T-cell (primary cell): ENCODE measurements around the gene FOXI1. TPM values are rescaled to one million over a fixed set of nuclear protein-coding genes. Genes with fewer than 3 reads are reported as not detected.

Experiments used
- ATAC-seq, 4 experiments: fragments of 200-7000 bp in 3 of 4; fragments of 150-1000 bp in 1 of 4; cut with Tn5 transposase; replicated peaks in 1 of 4; 1 replicate in 3 of 4; 2 replicates in 1 of 4; pipeline ENCODE4 v1.10.0; 2021; ENCODE audit warnings: moderate library complexity in 3 of 4, mild to moderate bottlenecking in 2 of 4, moderate number of reproducible peaks in 1 of 4
- CTCF ChIA-PET, 2 donors: fragments of 300-600 bp; sonication (Branson Sonifier 250); formaldehyde crosslinking; loops; one replicate each; lab custom pipeline; 2022; ENCODE audit warnings: antibody characterized with exemption in 2 of 2; lab: Charles Lee
- POLR2A ChIA-PET, 2 donors: fragments of 300-600 bp; sonication (Branson Sonifier 250); formaldehyde crosslinking; loops; one replicate each; lab custom pipeline; 2022; ENCODE audit warnings: antibody characterized with exemption in 2 of 2; lab: Charles Lee
- DNase-seq, 35 experiments: peaks; one replicate each; pipeline versions ENCODE4 v3.0.0 to v3.0.0-alpha.2; 2013 to 2023
- H3K27ac ChIP-seq: one replicate; pipeline ENCODE4 v1.5.1; 2013; ENCODE audit warnings: low read length
- H3K27me3 ChIP-seq, 2 experiments: replicated peaks in 1 of 2; 1 replicate in 1 of 2; 2 replicates in 1 of 2; pipeline versions ENCODE4 v1.6.1 to v1.7.0; 2013; ENCODE audit warnings: low read length in 1 of 2, mixed read lengths in 1 of 2; ENCODE audit not compliant: control insufficient read depth in 2 of 2, insufficient read depth in 2 of 2; ENCODE audit errors: extremely low read depth in 1 of 2
- H3K36me3 ChIP-seq, 2 donors: 1 replicate in 1 of 2; 2 replicates in 1 of 2; pipeline versions ENCODE4 v1.6.1 to v1.7.0; 2013; ENCODE audit warnings: low read length in 1 of 2; ENCODE audit not compliant: control insufficient read depth in 2 of 2, insufficient read depth in 1 of 2; ENCODE audit errors: extremely low read depth in 1 of 2
- H3K4me1 ChIP-seq, 2 experiments: 1 replicate in 1 of 2; 2 replicates in 1 of 2; pipeline versions ENCODE4 v1.6.1 to v1.7.0; 2013; ENCODE audit warnings: low read length in 2 of 2, mixed read lengths in 1 of 2; ENCODE audit not compliant: insufficient read depth in 2 of 2, control insufficient read depth in 1 of 2; ENCODE audit errors: extremely low read depth in 1 of 2
- H3K4me3 ChIP-seq, 2 donors: 1 replicate in 1 of 2; 2 replicates in 1 of 2; pipeline versions ENCODE4 v1.5.1 to v1.7.0; 2013; ENCODE audit warnings: mild to moderate bottlenecking in 2 of 2, low read length in 1 of 2, moderate library complexity in 1 of 2; ENCODE audit not compliant: control insufficient read depth in 1 of 2; ENCODE audit errors: extremely low read depth in 1 of 2
- H3K9me3 ChIP-seq: 2 replicates; pipeline ENCODE4 v1.7.0; 2013
- H3K27ac Mint-ChIP-seq, 2 donors: one replicate each; pipeline ENCODE4 v1.8.0; 2020 to 2021; ENCODE audit warnings: mild to moderate bottlenecking in 2 of 2, mixed read lengths in 2 of 2
- H3K27me3 Mint-ChIP-seq, 2 donors: one replicate each; pipeline ENCODE4 v1.8.0; 2021 to 2022; ENCODE audit warnings: mixed read lengths in 2 of 2
- H3K36me3 Mint-ChIP-seq: one replicate; pipeline ENCODE4 v1.8.0; 2021; ENCODE audit warnings: mixed read lengths
- H3K4me1 Mint-ChIP-seq, 3 donors: one replicate each; pipeline ENCODE4 v1.8.0; 2020 to 2022; ENCODE audit warnings: mixed read lengths in 3 of 3, mild to moderate bottlenecking in 1 of 3
- H3K4me3 Mint-ChIP-seq, 3 donors: one replicate each; pipeline ENCODE4 v1.8.0; 2020 to 2022; ENCODE audit warnings: mild to moderate bottlenecking in 3 of 3, mixed read lengths in 3 of 3, moderate library complexity in 3 of 3
- H3K9me3 Mint-ChIP-seq, 3 donors: one replicate each; pipeline ENCODE4 v1.8.0; 2020 to 2022; ENCODE audit warnings: mixed read lengths in 3 of 3
- WGBS: methylation state at CpG from one replicate; pipeline ENCODE4 v1.1.5; 2013; ENCODE audit warnings: missing lambda C conversion rate; ENCODE audit not compliant: insufficient coverage; 5-methylcytosine and 5-hydroxymethylcytosine counted together
- total RNA-seq, 35 experiments: library from RNA in 6 of 35; stranded (reverse) in 6 of 35; fragments of 120-200 nt in 1 of 35; gene quantifications; one replicate each; pipeline versions ENCODE4 v1.2.1 to v1.2.4 and lab custom pipeline; 2013 to 2026

The FOXI1 gene
- total RNA-seq, 5 donors from 2014 or later (not counting 1 experiment from before 2014, with no cell fraction given) = 0.16 to 0.35 TPM; not detected in 3

DNA sequence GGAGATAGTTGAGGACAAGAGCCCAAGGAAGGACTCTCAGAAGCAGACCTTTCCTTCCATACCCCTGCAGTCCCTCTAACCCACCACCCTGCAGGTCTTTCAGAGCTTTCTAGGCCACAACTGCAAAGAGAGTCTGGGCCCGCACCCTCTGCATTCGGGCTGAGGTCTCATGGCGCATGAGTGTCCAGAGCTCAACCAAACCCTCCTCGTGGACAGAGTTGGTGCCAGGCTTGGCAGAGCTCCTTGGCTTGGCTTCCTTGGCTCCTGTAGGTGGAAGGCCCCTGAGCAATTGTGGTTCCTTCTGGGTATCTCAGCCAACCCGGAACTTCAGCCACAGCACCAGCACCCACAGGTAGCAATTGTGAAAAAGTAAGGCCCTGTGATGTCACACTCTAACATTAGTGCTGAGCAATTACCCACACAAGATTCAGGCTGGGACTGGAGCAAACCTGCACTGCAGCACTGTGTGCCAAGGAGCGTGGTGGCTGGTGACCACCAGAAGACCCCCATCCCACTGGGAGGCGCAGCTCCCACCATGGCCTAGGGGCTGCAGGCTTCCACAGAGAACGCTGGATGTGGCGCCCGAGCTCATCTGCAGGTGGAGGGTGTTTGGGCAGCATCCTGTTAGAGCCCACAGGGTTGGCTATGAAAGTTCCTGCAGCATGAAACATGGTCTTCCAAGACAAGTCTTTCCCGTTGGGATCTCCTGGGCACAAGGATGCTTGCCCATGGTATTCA lies 38.8 kb downstream of the FOXI1 start:
- Mint-ChIP-seq H3K4me1 (no peaks in the 10 kb centered on the region), H3K27me3 (peaks cover 10 to 16% of the 10 kb centered on the region in 2 donors), H3K27ac (no peak overlapping the region), H3K4me3 (no peak overlapping the region), H3K36me3 (no peaks in the 10 kb centered on the region), H3K9me3 (no peaks in the 10 kb centered on the region)
- Histone ChIP-seq H3K4me3 (no peak overlapping the region), H3K9me3 (no peaks in the 10 kb centered on the region), H3K27ac (no peak overlapping the region), H3K36me3 (no peaks in the 10 kb centered on the region), H3K4me1 (no peaks in the 10 kb centered on the region), H3K27me3 (peaks cover 0 to 10% of the 10 kb centered on the region in 2 experiments)
- WGBS = 84% methylated on average over 9 of the region's 11 CpGs
- ChIA-PET POLR2A (no interaction called here), CTCF (no interaction called here)
- DNase-seq (no peak), ATAC-seq (no peak)

GRCh38 chr5:170145462-170145861 lies 39.8 kb downstream of the FOXI1 start:
- no peaks in the 10 kb centered on the region for H3K36me3 ChIP-seq
- H3K4me1 Mint-ChIP-seq = no peaks in the 10 kb centered on the region
- no peak overlapping the region for H3K27ac Mint-ChIP-seq
- ChIA-PET CTCF (no interaction called here), POLR2A (no interaction called here)
- ATAC-seq (no peak), DNase-seq (no peak)
- peaks cover 10 to 17% of the 10 kb centered on the region in 2 donors for H3K27me3 Mint-ChIP-seq
- H3K27ac ChIP-seq = no peak overlapping the region
- no peaks in the 10 kb centered on the region for H3K9me3 Mint-ChIP-seq
- H3K27me3 ChIP-seq = peaks cover 0 to 10% of the 10 kb centered on the region in 2 experiments
- WGBS = no CpG with 5 or more reads among the region's 4 CpGs
- H3K4me3 Mint-ChIP-seq = no peak overlapping the region
- H3K4me1 ChIP-seq = no peaks in the 10 kb centered on the region
- no peaks in the 10 kb centered on the region for H3K36me3 Mint-ChIP-seq
- H3K9me3 ChIP-seq = no peaks in the 10 kb centered on the region
- no peak overlapping the region for H3K4me3 ChIP-seq

GRCh38 chr5:170147051-170147752 lies 41.5 kb downstream of the FOXI1 start:
- H3K4me3 Mint-ChIP-seq = no peak overlapping the region
- POLR2A ChIA-PET = no interaction called here

GRCh38 chr5:170147753-170148264 lies 42.1 kb downstream of the FOXI1 start:
- ChIA-PET CTCF (no interaction called here), POLR2A (no interaction called here)
- Histone ChIP-seq H3K36me3 (no peaks in the 10 kb centered on the region), H3K4me1 (no peaks in the 10 kb centered on the region), H3K9me3 (no peaks in the 10 kb centered on the region), H3K27me3 (peaks cover 0 to 11% of the 10 kb centered on the region in 2 experiments), H3K4me3 (no peak overlapping the region), H3K27ac (no peak overlapping the region)
- Mint-ChIP-seq H3K9me3 (no peaks in the 10 kb centered on the region), H3K36me3 (no peaks in the 10 kb centered on the region), H3K27ac (no peak overlapping the region), H3K4me3 (no peak overlapping the region), H3K27me3 (peaks cover 10 to 13% of the 10 kb centered on the region in 2 donors), H3K4me1 (no peaks in the 10 kb centered on the region)
- no CpG with 5 or more reads among the region's 4 CpGs for WGBS
- no peak for DNase-seq
- no peak for ATAC-seq

More at GRCh38 chr5:170147051-170147752, 41.5 kb downstream of the FOXI1 start:
- Mint-ChIP-seq H3K27ac (no peak overlapping the region), H3K9me3 (no peaks in the 10 kb centered on the region), H3K36me3 (no peaks in the 10 kb centered on the region), H3K4me1 (no peaks in the 10 kb centered on the region), H3K27me3 (peaks cover 10 to 13% of the 10 kb centered on the region in 2 donors)
- CTCF ChIA-PET = no interaction called here
- DNase-seq (no peak), ATAC-seq (no peak)
- no peak overlapping the region for H3K4me3 ChIP-seq
- no peaks in the 10 kb centered on the region for H3K9me3 ChIP-seq
- H3K27ac ChIP-seq = no peak overlapping the region
- no peaks in the 10 kb centered on the region for H3K36me3 ChIP-seq
- H3K27me3 ChIP-seq = peaks cover 0 to 9% of the 10 kb centered on the region in 2 experiments
- WGBS = 89% methylated on average over 12 of the region's 12 CpGs
- no peaks in the 10 kb centered on the region for H3K4me1 ChIP-seq

GRCh38 chr5:170148430-170149205 lies 42.9 kb downstream of the FOXI1 start:
- ChIA-PET CTCF (no interaction called here), POLR2A (no interaction called here)
- ATAC-seq (no peak), DNase-seq (no peak)
- Mint-ChIP-seq H3K4me1 (no peaks in the 10 kb centered on the region), H3K27me3 (peaks cover 6 to 10% of the 10 kb centered on the region in 2 donors), H3K4me3 (no peak overlapping the region), H3K27ac (no peak overlapping the region), H3K36me3 (no peaks in the 10 kb centered on the region), H3K9me3 (no peaks in the 10 kb centered on the region)
- Histone ChIP-seq H3K9me3 (no peaks in the 10 kb centered on the region), H3K27ac (no peak overlapping the region), H3K4me3 (no peak overlapping the region), H3K4me1 (no peaks in the 10 kb centered on the region), H3K27me3 (peaks cover 0 to 10% of the 10 kb centered on the region in 2 experiments), H3K36me3 (no peaks in the 10 kb centered on the region)
- WGBS = 74% methylated on average over 5 of the region's 12 CpGs

DNA sequence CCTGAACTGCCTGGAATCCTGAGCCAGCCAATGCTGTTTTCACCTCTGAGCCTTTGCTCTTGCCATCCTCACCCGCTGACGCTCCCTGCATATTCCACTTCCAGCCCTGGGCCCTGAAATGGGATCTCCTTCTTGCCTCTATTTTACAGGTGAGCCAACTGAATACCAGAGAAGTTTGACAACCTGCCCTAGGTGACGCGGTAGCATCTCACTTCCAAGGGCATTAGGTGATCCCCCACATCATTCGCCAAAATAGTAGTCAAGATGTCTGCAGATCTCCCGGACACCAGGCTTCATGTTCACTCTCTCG lies 43.5 kb downstream of the FOXI1 start:
- Histone ChIP-seq H3K27me3 (peaks cover 0 to 8% of the 10 kb centered on the region in 2 experiments), H3K4me3 (no peak overlapping the region), H3K27ac (no peak overlapping the region), H3K36me3 (no peaks in the 10 kb centered on the region), H3K9me3 (no peaks in the 10 kb centered on the region), H3K4me1 (no peaks in the 10 kb centered on the region)
- Mint-ChIP-seq H3K4me1 (no peaks in the 10 kb centered on the region), H3K27ac (no peak overlapping the region), H3K4me3 (no peak overlapping the region), H3K27me3 (peaks cover 6 to 10% of the 10 kb centered on the region in 2 donors), H3K9me3 (no peaks in the 10 kb centered on the region), H3K36me3 (no peaks in the 10 kb centered on the region)
- no peak for DNase-seq
- ChIA-PET POLR2A (no interaction called here), CTCF (no interaction called here)
- ATAC-seq = no peak
- WGBS = 97% methylated on average over 7 of the region's 7 CpGs
